Heart right ventricle (tissue), 16 donors: Measurements from ENCODE around the gene ASAP2. TPM values are rescaled to one million over a fixed set of nuclear protein-coding genes. Genes with fewer than 3 reads are reported as not detected.
A peak's percentile ranks its signal among the peaks of the same experiment; 100 is the strongest.

Experiments used
- ATAC-seq, 8 donors: fragments of 200-7000 bp; cut with Tn5 transposase; one replicate each; pipeline ENCODE4 v1.9.1; 2020; ENCODE audit warnings: mild to moderate bottlenecking in 8 of 8, moderate library complexity in 8 of 8, moderate number of reproducible peaks in 1 of 8
- DNase-seq, 2 donors: peaks; one replicate each; pipeline ENCODE4 v3.0.0-alpha.2; 2020
- H3K27ac ChIP-seq, 10 donors: fragments of 200-600 bp; sonication (generic) in 2 of 10; one replicate each; pipeline versions ENCODE4 v1.5.0 to v1.8.0; 2020 to 2022; ENCODE audit warnings: mild to moderate bottlenecking in 3 of 10
- H3K27me3 ChIP-seq, 7 donors: fragments of 200-600 bp; one replicate each; pipeline ENCODE4 v1.8.0; 2021 to 2022; ENCODE audit warnings: mild to moderate bottlenecking in 2 of 7
- H3K36me3 ChIP-seq, 9 donors: fragments of 200-600 bp; sonication (generic) in 1 of 9; one replicate each; pipeline versions ENCODE4 v1.5.0 to v1.8.0; 2020 to 2022; ENCODE audit warnings: mild to moderate bottlenecking in 2 of 9
- H3K4me1 ChIP-seq, 9 donors: fragments of 200-600 bp; sonication (generic) in 1 of 9; one replicate each; pipeline versions ENCODE4 v1.5.0 to v1.8.0; 2020 to 2022; ENCODE audit warnings: mild to moderate bottlenecking in 4 of 9
- H3K4me3 ChIP-seq, 10 donors: fragments of 200-600 bp; sonication (generic) in 2 of 10; one replicate each; pipeline versions ENCODE4 v1.5.0 to v1.8.0; 2020 to 2022; ENCODE audit warnings: mild to moderate bottlenecking in 7 of 10, moderate library complexity in 2 of 10
- H3K9me3 ChIP-seq, 11 donors: fragments of 200-600 bp in 10 of 11; sonication (generic) in 2 of 11; one replicate each; pipeline versions ENCODE4 v1.5.0 to v1.8.0; 2013 to 2022; ENCODE audit warnings: mild to moderate bottlenecking in 2 of 11, control low read depth in 1 of 11, moderate library complexity in 1 of 11
- CTCF ChIP-seq, 9 donors: fragments of 200-600 bp; sonication (generic) in 2 of 9; IDR thresholded peaks; one replicate each; pipeline versions ENCODE4 v1.5.0 to v1.8.0; 2021 to 2022; ENCODE audit warnings: antibody characterized with exemption in 9 of 9, mild to moderate bottlenecking in 5 of 9, moderate library complexity in 1 of 9
- WGBS, 2 donors: extraction: QIAGEN DNeasy Blood & Tissue Kit; methylation state at CpG; one replicate each; pipeline ENCODE4 v1.1.7; 2013; ENCODE audit warnings: inconsistent platforms in 1 of 2; 5-methylcytosine and 5-hydroxymethylcytosine counted together
- intact Hi-C, 10 donors: fragments of 100-400 bp; cut with DNase I; formaldehyde crosslinking; loops; one replicate each; pipeline versions ENCODE4 v1.11.1 to v1.14.2; 2022
- polyA plus RNA-seq, 2 donors: library from polyadenylated mRNA; stranded (reverse); fragments of 200-250 nt; gene quantifications; one replicate each; pipeline ENCODE4 v1.2.3, GENCODE V29; 2013
- total RNA-seq, 10 donors: library from RNA; stranded (reverse); fragmentation: NEBNext Ultra II Directional in 3 of 10; extraction: Animal tissue kit (Norgen Biotek cat#: 25700) in 3 of 10; gene quantifications; one replicate each; pipeline versions ENCODE4 v1.2.1 to v1.2.4, GENCODE V29; 2021 to 2023
- donor health status: Arrhythmogenic right ventricular cardiomyopathy.
- donor health status: ischemic (EF 13 %, LVEDD 7.1; RV severe dilation, severe dysfunction).
- donor health status: healthy with polysubstance abuse.
- donor health status: DM: no; HTN: yes; CAD: no.
- donor health status: DM: no; HTN: no; CAD: no.
- donor health status: ischemic (EF 25% LVEDD 6.9; RV normal size, moderate dysfunction).
- donor health status: ischemic (EF 25% LVEDD 5.7; RV mildly dilated, moderate dysfunction).
- donor health status: healthy.
- donor health status: DM: yes; HTN: yes; CAD: no.
- donor health status: Ischemic cardiomyopathy.
- donor health status: ischemic (EF 35%, LVEDD 5.7; RV mildly dilated, moderate dysfunction).
- donor health status: nonischemic (EF 11% LVEDD 7.7; RV severe dilation, severe dysfunction).
- donor health status: DM: yes; HTN: yes; CAD: no.
- donor health status: PGD.
- donor health status: ischemic (EF 29% LVEDD 5.4; RV normal size, mild dysfunction).
- donor health status: nonischemic (EF 23%, LVEDD 6.1; RV moderate dilation, normal function).

The ASAP2 gene
- total and polyA plus RNA-seq, 12 donors, result 5.4 to 17.3 (median 11.8) TPM

GRCh38 chr2:9204939-9205338 is 1.7 kb upstream of the ASAP2 start:
- peaks cover 0 to 32% (median 16%) of the 10 kb centered on the region in 9 donors for H3K4me1 ChIP-seq
- 91 to 95% methylated on average over 3 of the region's 3 CpGs for WGBS, 2 donors
- ATAC-seq, result no peak
- DNase-seq, result no peak
- no peak for TF ChIP-seq CTCF (IDR thresholded peaks at IDR 0.05)
- no peaks in the 10 kb centered on the region for H3K9me3 ChIP-seq
- H3K4me3 ChIP-seq, result no peak overlapping the region
- H3K27me3 ChIP-seq, result peaks cover 0 to 19% (median 0%) of the 10 kb centered on the region in 7 donors
- H3K27ac ChIP-seq, result no peak overlapping the region
- no peaks in the 10 kb centered on the region for H3K36me3 ChIP-seq
- intact Hi-C loops, result loop anchor here (5.0 to 10.0 kb wide), 9 partner anchors 42 to 217 kb away; partner anchors contain the start of genes CPSF3 (in 1 of the 10) and ITGB1BP1 (in 1 of the 10)

DNA sequence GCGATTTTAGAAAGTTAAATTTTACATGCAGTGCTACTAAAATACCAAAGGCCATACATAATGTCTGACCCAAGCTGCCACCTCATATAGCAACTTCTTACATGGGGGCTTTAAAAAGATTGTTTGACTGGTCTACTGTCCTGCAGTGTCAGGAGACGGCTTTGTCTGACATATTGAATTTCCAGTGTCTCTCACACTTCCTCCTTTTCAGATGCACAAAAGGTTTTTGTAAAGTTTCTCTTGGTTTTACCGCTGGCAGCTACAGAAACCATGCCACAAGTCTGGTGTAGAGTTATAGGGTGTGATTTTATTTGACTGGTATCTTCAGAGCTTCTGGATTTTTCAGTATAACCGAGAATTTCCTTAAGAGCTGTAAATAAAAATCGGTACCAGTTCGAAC is 1.1 kb upstream of the ASAP2 start:
- no peaks in the 10 kb centered on the region for H3K9me3 ChIP-seq
- peak overlapping the region in 4 of 10 donors; percentile 58 to 67 (median 64) for H3K4me3 ChIP-seq
- DNase-seq, result no peak
- no peak for ATAC-seq
- no peaks in the 10 kb centered on the region for H3K36me3 ChIP-seq
- H3K27ac ChIP-seq, result peak overlapping the region in 9 of 10 donors; percentile 69 to 92 (median 80)
- no peak for TF ChIP-seq CTCF (IDR thresholded peaks at IDR 0.05)
- 62 to 67% methylated on average over 6 of the region's 6 CpGs for WGBS, 2 donors
- H3K27me3 ChIP-seq, result peaks cover 0 to 19% (median 0%) of the 10 kb centered on the region in 7 donors
- intact Hi-C loops, result loop anchor here in 9 of 10 donors (5.0 to 10.0 kb wide), 8 partner anchors 42 to 217 kb away; partner anchors contain the start of genes CPSF3 (in 1 of the 9) and ITGB1BP1 (in 1 of the 9)
- peaks cover 0 to 36% (median 21%) of the 10 kb centered on the region in 9 donors for H3K4me1 ChIP-seq

DNA sequence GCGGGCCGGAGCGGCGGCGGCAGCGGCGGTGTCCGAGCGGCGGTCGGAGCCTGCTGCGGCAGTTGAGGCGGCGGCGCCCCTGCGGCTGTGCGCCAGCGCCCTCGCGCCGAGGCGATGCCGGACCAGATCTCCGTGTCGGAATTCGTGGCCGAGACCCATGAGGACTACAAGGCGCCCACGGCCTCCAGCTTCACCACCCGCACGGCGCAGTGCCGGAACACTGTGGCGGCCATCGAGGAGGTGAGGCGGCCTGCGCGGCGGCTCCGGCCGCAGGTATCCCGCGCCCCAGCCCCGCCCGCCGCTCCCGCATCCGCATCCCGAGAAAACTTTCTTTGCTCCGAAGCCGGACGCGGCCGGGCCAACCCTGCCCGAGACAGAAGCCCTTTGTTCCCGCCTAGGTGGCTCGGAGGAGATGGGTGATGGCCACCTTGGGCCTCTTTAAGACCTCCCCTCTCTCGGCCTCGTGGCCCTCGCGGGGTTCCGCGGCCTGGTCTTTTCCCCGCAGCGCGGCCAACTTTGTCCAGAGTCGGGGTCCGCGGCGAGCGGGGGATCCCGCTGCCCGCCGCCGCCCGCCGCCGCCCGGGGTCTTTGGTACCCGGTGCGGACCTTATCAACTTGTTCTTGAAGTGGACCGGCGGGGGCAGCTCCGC is 504 bp downstream of the ASAP2 start:
- Histone ChIP-seq H3K36me3 (no peaks in the 10 kb centered on the region), H3K27me3 (peaks cover 0 to 19% (median 0%) of the 10 kb centered on the region in 7 donors), H3K27ac (peak overlapping the region; percentile 73 to 95 (median 90)), H3K4me1 (peaks cover 6 to 49% (median 35%) of the 10 kb centered on the region in 9 donors), H3K9me3 (no peaks in the 10 kb centered on the region), H3K4me3 (peak overlapping the region; percentile 70 to 96 (median 87))
- DNase-seq, result peak in 1 of 2 donors; percentile 43
- no peak for TF ChIP-seq CTCF (IDR thresholded peaks at IDR 0.05)
- 0% methylated on average over 84 of the region's 84 CpGs for WGBS, 2 donors
- ATAC-seq, result peak in 5 of 8 donors; percentile 18 to 26 (median 25)
- intact Hi-C loops, result loop anchor here in 9 of 10 donors (1.0 to 10.0 kb wide), 11 partner anchors 40 to 215 kb away; partner anchors contain the start of genes CPSF3 (in 1 of the 9) and ITGB1BP1 (in 1 of the 9)

DNA sequence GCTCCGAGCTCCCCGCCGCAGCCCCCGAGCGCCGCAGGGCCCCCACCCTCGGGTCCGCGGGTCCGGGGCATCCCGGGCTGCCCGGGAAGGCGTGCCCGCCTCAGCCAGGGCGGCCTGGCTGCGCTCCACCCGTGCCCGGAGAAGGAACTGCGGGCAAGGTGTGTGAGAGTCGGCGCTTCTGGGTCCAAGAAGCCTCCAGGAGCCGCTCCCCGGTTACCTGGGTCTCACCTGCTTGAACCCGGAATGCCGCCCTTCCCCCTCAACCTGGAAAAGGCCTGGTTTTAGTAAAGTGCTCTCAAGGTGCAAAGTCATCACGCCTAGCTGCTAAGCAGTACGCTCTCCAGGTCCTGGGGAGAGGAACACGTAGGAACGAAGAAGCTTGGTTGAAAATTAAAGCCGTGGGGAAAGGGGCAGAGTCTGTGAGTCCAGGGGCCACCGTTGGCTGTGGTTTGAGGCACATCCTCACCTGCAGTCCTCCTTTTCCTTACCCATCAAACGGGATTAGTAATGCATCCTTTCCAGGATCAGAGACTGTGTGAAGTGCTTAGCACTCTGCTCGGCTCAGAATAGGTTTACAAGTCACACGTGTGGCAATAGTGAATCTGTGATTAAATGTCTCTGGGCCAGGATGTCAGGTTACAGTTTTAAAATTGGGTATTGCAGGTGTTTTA is 1.2 kb downstream of the ASAP2 start:
- H3K27me3 ChIP-seq, result peaks cover 0 to 19% (median 0%) of the 10 kb centered on the region in 7 donors
- DNase-seq (no peak), ATAC-seq (peak in 4 of 8 donors; percentile 10 to 48 (median 24))
- H3K4me1 ChIP-seq, result peaks cover 13 to 55% (median 42%) of the 10 kb centered on the region in 9 donors
- H3K9me3 ChIP-seq, result no peaks in the 10 kb centered on the region
- no peaks in the 10 kb centered on the region for H3K36me3 ChIP-seq
- H3K4me3 ChIP-seq, result peak overlapping the region; percentile 70 to 96 (median 87)
- TF ChIP-seq CTCF (IDR thresholded peaks at IDR 0.05), result no peak
- intact Hi-C loops, result loop anchor here in 9 of 10 donors (1.0 to 10.0 kb wide), 11 partner anchors 40 to 215 kb away; partner anchors contain the start of genes CPSF3 (in 1 of the 9) and ITGB1BP1 (in 1 of the 9)
- 3% methylated on average over 34 of the region's 34 CpGs for WGBS, 2 donors
- peak overlapping the region; percentile 73 to 95 (median 90) for H3K27ac ChIP-seq
